OCI-LY3 (cell line): ENCODE data around the gene TENM4.

ENCODE experiments used
- CTCF ChIP-seq: fragments of 200-600, 300-600 bp; sonication (generic); IDR thresholded peaks from 2 replicates; pipeline ENCODE4 v1.5.1; 2014; ENCODE audit warnings: antibody characterized with exemption, low read length, low read depth
- EZH2phosphoT487 ChIP-seq: fragments of 200-600 bp; shearing (Covaris generic); IDR thresholded peaks from 2 replicates; pipeline ENCODE4 v1.6.1; 2018; ENCODE audit warnings: antibody characterized with exemption, mixed run types, low read depth

DNA sequence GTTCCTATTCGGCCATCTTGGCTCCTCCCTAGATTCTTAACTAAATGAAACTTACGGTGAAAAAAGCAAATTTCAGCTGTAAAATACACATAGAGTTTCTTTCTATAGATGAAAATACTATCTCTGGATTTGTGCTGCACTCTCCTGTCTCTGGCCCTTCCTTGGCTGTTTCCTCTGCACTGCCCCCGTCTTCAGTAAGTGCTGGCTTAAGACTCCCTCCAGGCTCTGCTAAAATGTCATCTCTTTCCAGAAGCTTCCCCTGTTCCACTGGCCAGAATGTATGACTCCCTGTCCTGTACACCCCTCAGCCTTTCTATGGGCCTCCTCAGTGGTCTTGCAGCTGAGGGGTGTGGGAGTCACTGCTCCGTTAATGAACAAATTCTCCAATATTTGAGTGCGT lies 757.1 kb downstream of the TENM4 start:
- no peak for TF ChIP-seq EZH2phosphoT487
- TF ChIP-seq CTCF = no peak
